A673 (cell line): Measurements from ENCODE around the gene ACOT12.
"Not testable (repeated sequence)": the region's sequence is repeated elsewhere in the genome, so short reads cannot be mapped to it uniquely, and the experiment has no call there.

Source experiments
- EZH2 ChIP-seq: fragments of 200-600 bp; sonication (generic); IDR thresholded peaks from 2 replicates; pipeline ENCODE4 v1.6.1; 2017; ENCODE audit warnings: borderline replicate concordance, low read depth, mild to moderate bottlenecking, mixed read lengths, antibody characterized with exemption, low read length; ENCODE audit not compliant: poor library complexity, severe bottlenecking
- TF ChIP-seq, protein P1 (sequence below): fragments of 300-800, 200-600 bp; sonication (generic); conservative IDR thresholded peaks from 2 replicates; pipeline ENCODE4 v1.5.1; 2017; ENCODE audit warnings: low read depth, mild to moderate bottlenecking, antibody characterized with exemption, low read length, moderate library complexity, mixed read lengths

DNA sequence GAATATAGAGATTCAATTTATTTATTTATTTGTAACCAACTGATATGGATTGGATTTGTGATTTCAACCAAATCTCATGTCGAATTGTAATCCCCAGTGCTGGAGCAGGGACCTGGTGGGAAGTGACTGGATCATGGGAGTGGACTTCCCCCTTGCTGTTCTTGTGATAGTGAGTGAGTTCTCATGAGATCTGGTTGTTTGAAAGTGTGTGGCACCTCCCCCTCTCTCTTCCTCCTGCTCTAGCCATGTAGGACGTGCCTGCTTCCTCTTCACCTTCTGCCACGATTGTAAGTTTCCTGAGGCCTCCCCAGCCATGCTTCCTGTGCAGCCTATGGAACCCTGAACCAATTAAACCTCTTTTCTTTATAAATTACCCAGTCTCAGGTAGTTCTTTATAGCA is 55.7 kb downstream of the ACOT12 start:
- TF ChIP-seq, protein P1, sequence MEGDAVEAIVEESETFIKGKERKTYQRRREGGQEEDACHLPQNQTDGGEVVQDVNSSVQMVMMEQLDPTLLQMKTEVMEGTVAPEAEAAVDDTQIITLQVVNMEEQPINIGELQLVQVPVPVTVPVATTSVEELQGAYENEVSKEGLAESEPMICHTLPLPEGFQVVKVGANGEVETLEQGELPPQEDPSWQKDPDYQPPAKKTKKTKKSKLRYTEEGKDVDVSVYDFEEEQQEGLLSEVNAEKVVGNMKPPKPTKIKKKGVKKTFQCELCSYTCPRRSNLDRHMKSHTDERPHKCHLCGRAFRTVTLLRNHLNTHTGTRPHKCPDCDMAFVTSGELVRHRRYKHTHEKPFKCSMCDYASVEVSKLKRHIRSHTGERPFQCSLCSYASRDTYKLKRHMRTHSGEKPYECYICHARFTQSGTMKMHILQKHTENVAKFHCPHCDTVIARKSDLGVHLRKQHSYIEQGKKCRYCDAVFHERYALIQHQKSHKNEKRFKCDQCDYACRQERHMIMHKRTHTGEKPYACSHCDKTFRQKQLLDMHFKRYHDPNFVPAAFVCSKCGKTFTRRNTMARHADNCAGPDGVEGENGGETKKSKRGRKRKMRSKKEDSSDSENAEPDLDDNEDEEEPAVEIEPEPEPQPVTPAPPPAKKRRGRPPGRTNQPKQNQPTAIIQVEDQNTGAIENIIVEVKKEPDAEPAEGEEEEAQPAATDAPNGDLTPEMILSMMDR, result not testable (repeated sequence)
- not testable (repeated sequence) for TF ChIP-seq EZH2
